ENCODE data around the gene RPS19BP1.
"Not testable (repeated sequence)": the region's sequence is repeated elsewhere in the genome, so short reads cannot be mapped to it uniquely, and the experiment has no call there.

RPS19BP1 gene

DNA sequence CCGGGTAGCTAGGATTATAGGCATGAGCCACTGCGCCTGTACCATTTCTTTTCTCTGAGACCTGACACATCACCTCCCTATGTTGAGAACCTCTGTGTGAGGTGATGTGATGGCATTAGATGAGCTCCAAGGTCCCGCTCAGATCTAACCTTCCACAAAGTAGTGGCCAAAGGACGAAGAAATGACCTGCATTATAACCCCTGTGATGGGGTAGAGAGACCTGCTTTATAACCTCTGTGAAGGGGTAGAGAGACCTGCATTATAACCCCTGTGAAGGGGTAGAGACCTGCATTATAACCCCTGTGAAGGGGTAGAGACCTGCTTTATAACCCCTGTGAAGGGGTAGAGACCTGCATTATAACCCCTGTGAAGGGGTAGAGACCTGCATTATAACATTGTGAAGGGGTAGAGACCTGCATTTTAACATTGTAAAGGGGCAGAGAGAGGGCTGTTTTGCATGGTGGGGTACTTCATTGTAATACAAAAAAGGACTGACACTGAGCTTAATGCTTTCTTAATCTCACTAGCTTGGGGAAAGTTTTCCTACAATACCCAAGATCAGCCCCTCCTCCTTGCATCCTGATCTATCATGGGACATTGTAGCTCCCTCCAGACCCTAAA lies 21.9 kb downstream of the RPS19BP1 start:
- no peak for DNase-seq

DNA sequence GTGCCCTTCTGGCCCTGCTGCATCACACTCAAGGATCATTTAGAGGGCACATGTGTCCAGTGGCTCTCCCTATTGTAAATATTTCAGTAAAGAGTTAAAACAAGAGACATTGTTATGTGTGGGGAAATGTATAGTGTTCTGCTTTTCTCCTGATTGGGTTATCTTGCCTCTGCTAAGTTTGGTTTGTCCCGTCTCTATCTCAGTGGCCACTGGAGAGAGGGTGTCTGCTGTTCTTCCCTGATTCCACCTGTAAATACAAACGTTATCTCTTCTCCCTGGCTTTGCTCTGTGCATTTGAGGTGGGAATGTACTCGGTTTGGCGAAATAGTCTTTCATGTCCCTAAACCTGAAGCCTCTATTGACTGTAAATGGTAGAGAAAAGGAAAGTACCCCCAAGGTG lies 24.2 kb downstream of the RPS19BP1 start:
- no peak for DNase-seq

- DNase-seq = not testable (repeated sequence)
Measured at GRCh38 chr22:39507021-39507420, 25.5 kb downstream of the RPS19BP1 start.

GRCh38 chr22:39504071-39504470 lies 28.5 kb downstream of the RPS19BP1 start:
- DNase-seq = no peak

- DNase-seq = no peak
Measured at GRCh38 chr22:39503630-39504029, 28.9 kb downstream of the RPS19BP1 start.

DNA sequence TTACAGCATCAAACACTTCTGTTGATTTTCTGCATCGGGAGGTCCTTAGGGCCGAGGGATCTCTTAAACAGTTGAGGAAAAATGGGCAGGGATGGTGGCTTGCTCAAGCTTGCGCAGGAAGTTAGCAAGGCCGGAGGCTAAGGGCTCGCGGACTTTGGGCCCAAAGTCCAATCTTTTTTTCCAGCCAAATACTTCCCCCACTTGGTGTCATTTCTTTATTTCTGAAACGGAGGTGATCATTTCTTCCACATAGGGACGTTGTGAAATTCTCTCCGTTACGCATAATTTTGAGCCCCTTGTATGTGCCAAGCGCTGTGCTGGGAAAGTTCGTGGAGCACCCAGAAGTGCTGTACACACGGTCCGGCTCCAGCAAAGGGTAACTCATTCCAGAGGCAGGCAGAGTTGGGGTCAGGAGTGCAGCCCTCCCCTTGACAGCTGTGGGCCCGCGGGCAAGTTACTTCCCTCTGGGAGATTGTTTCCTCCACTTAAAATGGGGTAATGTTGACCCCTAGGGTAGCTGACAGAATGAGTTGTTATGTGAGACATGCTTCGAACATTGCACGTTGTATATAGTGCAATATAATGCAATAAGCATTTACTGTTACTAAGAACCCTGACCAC lies 29.6 kb downstream of the RPS19BP1 start:
- DNase-seq = no peak

DNA sequence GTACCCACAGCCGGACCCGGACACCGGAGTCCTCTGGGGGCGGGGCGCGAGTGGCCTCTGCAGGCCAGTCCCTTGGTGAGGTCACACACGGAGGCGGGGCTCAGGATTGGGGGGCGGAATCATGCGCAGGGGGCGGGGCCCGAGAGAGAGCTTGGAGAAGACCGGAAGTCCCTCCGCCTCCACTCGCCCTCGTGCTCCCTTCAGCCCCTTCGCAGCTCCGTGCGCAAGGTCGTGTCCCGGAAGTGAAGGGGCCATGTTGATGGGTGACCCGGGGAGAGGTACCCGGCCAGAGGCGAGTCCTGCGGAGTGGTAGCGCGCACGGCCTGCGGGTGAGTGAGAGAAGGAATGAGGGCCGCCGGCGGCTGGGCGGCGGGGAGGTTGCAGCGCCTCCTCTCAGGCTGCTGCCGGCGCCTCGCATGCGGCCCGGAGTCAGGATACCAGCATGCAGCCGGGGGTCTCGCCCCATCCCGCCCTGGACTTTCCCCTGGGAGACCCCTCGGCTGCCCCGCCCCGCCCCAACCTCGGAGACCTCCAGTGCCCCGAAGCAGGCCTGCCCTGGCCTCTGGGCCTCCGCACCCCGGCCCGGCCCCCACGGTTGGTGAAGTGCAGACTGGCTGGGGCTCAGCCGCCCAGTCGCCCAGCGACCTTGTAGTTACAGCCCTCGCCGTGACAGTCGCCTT lies 30.3 kb downstream of the RPS19BP1 start, which contains the start of gene MIEF1:
Gene MIEF1, plus strand, starts transcription at position 182 of the 680 bp plus-strand sequence. CDS start 9,005 bp downstream, outside the sequence.
- DNase-seq = peak; percentile 96

GRCh38 chr22:39501644-39502108 lies 30.9 kb downstream of the RPS19BP1 start:
- no peak for DNase-seq

DNA sequence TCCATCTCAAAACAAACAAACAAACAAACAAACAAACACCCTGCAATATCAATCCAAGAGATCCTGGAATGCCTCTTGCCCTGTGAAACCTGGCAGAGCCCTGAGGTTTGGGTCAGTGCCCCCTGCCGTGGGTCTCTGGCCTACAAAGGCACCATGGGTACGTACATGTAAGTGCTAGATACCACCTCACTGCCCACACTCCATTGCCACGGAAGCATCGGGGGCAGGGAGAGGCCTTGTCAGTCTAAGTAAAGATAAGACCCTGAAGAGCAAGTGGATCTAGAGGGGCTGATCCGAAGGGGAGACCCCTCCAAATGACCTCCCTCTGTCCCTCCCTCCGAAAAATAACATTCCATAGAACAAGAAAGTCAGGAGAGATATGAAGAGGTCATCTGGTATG lies 32.4 kb downstream of the RPS19BP1 start:
- DNase-seq = no peak

DNA sequence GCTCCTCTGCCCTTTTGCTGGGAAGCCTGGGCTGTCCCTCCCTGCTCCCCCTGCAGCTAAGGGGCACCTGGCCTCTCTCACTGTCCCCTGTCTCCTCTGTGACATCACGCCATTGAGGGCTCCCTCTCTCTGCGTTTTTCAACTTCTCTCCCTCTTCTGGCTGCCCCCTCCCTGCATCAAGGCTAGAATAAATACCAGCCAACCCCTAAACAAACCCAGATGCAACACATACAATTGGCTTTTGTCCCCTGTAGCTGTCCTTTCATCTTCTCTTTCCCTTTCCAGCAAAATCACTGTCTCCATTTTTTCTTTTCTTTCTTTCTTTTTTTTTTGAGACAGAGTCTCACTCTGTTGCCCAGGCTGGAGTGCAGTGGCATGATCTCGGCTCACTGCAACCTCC lies 33.7 kb downstream of the RPS19BP1 start:
- no peak for DNase-seq

- peak; percentile 87 for DNase-seq
Measured at GRCh38 chr22:39498368-39498767, 34.2 kb downstream of the RPS19BP1 start.

- DNase-seq = no peak
Measured at GRCh38 chr22:39497429-39497828, 35.1 kb downstream of the RPS19BP1 start.

GRCh38 chr22:39496131-39496838 lies 36.3 kb downstream of the RPS19BP1 start:
- DNase-seq = peak; percentile 65

- DNase-seq = no peak
Measured at GRCh38 chr22:39494471-39495120, 38.0 kb downstream of the RPS19BP1 start.

DNA sequence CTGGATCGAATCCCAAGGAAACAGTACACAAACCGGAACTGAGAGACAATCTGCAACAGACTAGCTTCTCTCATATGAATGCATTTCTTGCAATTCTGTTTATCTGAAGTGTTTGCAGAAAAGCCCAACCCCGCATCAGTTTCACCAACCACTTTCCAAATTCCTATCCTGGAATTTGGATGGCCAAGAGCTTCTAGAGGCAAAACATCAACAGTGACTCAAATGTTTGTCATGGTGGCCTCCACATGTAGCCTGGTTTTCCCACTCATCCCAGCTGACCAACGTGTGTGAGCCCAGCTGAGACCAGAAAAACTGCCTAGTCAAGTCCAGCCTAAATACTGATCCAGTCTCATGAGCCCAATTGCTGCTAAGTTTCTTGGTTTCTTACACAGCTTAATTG lies 38.8 kb downstream of the RPS19BP1 start:
- DNase-seq = no peak

GRCh38 chr22:39492186-39492585 lies 40.4 kb downstream of the RPS19BP1 start:
- DNase-seq = no peak

DNA sequence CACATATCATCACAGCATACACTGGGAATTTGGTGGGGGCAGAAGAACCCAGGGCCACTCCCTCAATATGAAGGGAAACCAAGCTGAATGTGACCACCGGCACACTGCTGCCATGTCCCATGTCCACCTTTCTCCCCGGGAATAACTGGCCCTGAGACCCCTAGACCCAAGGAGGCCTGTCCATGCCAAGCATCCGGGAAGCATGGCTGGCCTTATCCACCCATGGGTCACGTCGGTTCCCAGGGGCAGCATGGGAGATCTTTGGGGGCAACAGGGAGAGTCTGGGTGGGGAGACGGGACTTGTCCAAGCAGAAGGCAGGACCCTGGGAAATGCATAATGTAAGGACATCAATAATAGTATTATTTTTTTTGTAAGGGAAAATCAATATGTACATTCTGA lies 40.9 kb downstream of the RPS19BP1 start:
- no peak for DNase-seq

DNA sequence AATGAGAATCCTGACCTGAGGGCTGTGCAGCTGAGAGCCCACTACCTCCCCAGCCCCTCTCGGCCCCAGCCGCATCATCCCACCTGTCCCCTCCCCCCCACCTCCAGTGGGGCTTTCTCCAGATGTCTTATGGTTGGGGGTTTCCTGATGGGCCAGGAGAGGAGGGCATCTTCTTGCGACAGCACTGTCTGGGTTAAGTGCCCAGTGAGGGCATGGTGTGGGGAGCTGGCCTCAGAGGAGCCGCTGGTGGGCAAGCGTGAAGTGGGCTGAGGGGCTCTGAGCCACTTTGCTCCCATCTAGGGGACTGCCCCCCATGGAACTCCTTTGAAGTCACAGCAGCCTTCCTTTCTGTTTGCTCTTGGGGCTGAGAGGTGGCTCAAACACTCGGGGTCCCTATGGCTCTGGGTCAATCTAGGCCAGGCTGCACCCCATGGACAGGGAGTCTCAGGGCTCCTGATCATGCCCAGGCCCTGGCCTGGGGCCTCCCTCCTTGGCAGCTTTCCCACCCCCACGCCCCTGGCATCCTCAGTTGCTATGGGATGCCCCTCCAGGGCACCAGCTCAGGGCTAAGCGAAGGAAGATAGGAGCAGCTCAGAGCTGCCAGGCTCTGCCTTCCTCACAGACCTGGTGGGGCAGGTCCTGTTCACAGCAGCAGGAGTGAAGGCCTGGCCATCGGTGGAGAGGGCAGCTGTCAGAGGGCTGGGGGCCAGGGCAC lies 41.4 kb downstream of the RPS19BP1 start:
- no peak for DNase-seq

- DNase-seq = peak; percentile 27
Measured at GRCh38 chr22:39490135-39490798, 42.3 kb downstream of the RPS19BP1 start.

GRCh38 chr22:39489094-39490068 lies 43.2 kb downstream of the RPS19BP1 start:
- no peak for DNase-seq
